ENCODE results near the gene NUTF2.
A peak's percentile ranks its signal among the peaks of the same experiment; 100 is the strongest.
"Not testable (repeated sequence)": the region's sequence is repeated elsewhere in the genome, so short reads cannot be mapped to it uniquely, and the experiment has no call there.

NUTF2 gene

DNA sequence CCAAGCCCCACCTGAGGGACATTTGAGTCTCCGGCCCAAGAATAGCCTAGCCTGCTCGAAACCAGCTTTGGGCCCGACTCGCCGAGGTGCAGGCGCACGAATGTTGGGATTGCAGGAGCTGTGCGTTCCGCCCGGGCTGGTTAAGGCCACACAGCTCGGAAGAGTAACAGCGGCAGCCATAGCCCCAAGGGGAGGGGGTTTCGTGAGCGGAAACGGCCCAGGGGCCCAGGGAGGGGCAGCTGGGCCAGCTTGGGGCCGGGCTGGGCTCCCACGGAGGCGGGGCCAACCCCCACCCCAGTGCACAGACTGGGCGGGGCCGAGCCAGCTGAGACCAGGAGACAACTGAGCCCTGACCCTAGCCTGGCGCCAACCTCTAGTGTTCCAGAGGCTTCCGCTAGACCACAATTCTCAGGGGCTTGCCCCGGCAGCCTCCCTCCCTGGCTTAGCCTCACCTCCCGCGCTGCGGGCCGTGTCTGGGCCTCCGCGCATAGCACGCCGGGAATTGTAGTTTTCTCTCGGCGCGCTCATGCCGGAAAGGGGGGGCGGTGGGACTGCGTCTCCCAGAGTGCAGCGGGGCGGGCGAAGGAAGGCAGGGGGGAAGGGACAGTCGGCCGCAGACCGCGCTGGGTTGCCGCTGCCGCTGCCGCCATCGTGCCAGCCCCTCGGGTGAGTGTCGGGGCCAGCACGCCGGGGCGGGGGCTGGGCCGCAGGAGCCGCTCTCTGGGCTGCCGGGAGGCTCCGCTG, at the start of gene NUTF2:
NUTF2 (plus strand) TSS at position 614 of the 744 bp plus-strand sequence. CDS start 18,198 bp downstream, outside the sequence.
- peak; percentile 87 to 92 (median 90) for DNase-seq (ENCODE audit: low read depth in 3 of 3)

GRCh38 chr16:67800338-67800926, 46.3 kb upstream of the NUTF2 start:
- DNase-seq (ENCODE audit: low read depth in 3 of 3) = no peak

DNA sequence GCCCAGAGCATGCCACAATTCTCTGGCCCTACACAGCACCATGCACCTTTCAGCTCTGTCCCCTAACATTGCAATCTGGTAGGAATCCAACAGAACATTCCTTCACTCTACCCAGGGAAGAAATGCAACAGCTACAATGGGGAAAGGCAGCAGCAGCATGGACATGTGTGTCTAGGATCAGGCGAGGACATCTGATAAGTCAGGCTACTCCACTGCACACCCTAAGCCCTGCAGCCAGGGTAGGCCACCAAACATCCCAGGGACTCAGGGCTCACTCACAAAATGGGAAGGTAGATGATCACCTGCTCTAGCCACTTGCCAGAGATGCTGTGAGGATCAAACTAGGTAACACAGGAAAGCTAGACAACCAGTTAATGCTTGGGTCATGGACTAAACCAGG, 45.5 kb upstream of the NUTF2 start:
- no peak for DNase-seq (ENCODE audit: low read depth in 3 of 3)

- DNase-seq (ENCODE audit: low read depth in 3 of 3) = no peak
Observed at GRCh38 chr16:67801883-67802282, 44.9 kb upstream of the NUTF2 start.

DNA sequence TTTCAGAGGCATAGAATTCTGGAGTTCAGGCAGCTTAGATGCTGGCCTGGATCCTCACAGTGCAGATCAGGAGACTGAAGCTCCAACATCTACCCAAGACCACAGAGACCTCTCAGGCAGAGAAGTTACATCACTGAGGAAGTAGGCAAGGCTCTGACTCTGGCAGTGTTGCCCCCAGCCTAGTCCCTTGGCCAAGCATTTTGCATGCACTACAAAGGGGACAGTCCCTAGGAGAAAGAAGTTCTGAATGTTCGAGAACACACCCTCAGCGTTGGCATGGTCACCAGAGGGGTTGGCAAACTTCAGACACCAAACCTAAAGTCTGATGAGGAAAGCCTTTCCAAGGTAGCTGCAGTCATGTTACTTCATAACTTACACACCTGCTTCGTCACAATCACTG, 42.8 kb upstream of the NUTF2 start:
- no peak for DNase-seq (ENCODE audit: low read depth in 3 of 3)

- DNase-seq (ENCODE audit: low read depth in 3 of 3) = no peak
Observed at GRCh38 chr16:67804853-67805542, 41.7 kb upstream of the NUTF2 start.

- peak in 2 of 3 experiments; percentile 2 to 13 for DNase-seq (ENCODE audit: low read depth in 3 of 3)
Observed at GRCh38 chr16:67805718-67806427, 40.9 kb upstream of the NUTF2 start.

DNA sequence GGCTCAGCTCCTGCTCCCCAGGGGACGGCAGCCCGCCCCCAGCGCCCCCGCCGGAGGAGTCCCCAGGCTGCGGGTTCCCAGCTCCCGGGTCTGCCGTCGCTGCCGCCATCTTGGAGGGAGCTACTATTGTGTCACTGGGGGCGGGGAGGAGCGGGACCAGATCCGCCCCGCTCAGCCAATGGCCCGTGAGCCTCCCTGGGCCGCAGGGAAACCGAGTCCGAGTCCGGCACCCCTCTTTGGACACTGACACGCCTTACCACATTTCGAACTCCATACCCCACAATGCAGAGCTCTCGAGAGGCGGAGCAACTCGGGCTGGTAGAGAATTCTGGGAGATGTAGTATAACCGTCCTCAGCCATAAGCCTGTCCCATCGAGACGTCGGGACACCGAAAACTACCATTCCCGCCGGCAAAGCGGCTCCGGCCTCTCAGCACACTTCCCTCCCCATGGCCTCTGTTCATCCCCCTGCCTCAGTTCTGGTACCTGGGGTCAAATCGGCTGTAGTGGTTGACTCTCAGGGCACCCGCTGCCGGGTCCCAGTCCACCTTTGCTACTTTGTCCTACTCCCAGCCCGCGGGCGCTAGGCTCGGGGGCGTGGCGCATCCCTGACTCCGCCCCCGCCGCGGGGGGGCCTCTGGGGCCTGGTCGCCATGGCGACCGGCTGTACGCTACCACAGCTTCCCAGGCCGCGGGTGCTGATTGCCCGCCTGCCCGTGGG, 40.1 kb upstream of the NUTF2 start, which contains the start of the genes RANBP10 and TSNAXIP1:
RANBP10 (minus strand) TSS at position 133 of the 720 bp plus-strand sequence; CDS start at position 109, 24 bp downstream.
TSNAXIP1 (plus strand) TSS at position 462 of the 720 bp plus-strand sequence. CDS start 261 bp downstream, outside the sequence.
- DNase-seq (ENCODE audit: low read depth in 3 of 3) = peak; percentile 82 to 94 (median 92)

GRCh38 chr16:67807148-67807682, 39.5 kb upstream of the NUTF2 start:
- DNase-seq (ENCODE audit: low read depth in 3 of 3) = no peak

GRCh38 chr16:67811899-67812298, 34.8 kb upstream of the NUTF2 start:
- no peak for DNase-seq (ENCODE audit: low read depth in 3 of 3)

GRCh38 chr16:67814567-67814966, 32.2 kb upstream of the NUTF2 start:
- DNase-seq (ENCODE audit: low read depth in 3 of 3) = no peak

GRCh38 chr16:67820608-67821259, 26.0 kb upstream of the NUTF2 start:
- no peak for DNase-seq (ENCODE audit: low read depth in 3 of 3)

DNA sequence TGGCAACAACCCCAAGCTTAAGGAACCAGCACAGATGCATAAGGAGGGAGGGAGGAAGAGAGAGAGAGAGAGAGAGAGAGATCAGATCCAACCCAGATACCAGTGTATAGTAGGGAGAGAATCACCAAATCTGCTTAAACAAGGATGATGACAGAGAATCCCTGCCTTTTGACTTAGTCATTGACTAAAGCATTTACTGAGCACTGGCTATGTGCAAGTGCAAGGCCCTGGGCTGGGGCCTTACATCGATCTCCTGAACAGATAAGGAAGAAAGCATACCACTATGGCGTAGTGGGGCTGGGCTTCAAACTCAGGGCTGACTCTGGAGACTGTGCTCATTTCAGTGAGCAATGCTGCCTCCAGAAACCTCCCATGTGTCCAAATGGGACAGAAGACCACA, 24.2 kb upstream of the NUTF2 start:
- no peak for DNase-seq (ENCODE audit: low read depth in 3 of 3)

- no peak for DNase-seq (ENCODE audit: low read depth in 3 of 3)
Observed at GRCh38 chr16:67825119-67825518, 21.6 kb upstream of the NUTF2 start.

- DNase-seq (ENCODE audit: low read depth in 3 of 3) = no peak
Observed at GRCh38 chr16:67825906-67826305, 20.8 kb upstream of the NUTF2 start.

- DNase-seq (ENCODE audit: low read depth in 3 of 3) = no peak
Observed at GRCh38 chr16:67828651-67829050, 18.1 kb upstream of the NUTF2 start.

GRCh38 chr16:67833030-67833414, 13.7 kb upstream of the NUTF2 start:
- DNase-seq (ENCODE audit: low read depth in 3 of 3) = no peak

DNA sequence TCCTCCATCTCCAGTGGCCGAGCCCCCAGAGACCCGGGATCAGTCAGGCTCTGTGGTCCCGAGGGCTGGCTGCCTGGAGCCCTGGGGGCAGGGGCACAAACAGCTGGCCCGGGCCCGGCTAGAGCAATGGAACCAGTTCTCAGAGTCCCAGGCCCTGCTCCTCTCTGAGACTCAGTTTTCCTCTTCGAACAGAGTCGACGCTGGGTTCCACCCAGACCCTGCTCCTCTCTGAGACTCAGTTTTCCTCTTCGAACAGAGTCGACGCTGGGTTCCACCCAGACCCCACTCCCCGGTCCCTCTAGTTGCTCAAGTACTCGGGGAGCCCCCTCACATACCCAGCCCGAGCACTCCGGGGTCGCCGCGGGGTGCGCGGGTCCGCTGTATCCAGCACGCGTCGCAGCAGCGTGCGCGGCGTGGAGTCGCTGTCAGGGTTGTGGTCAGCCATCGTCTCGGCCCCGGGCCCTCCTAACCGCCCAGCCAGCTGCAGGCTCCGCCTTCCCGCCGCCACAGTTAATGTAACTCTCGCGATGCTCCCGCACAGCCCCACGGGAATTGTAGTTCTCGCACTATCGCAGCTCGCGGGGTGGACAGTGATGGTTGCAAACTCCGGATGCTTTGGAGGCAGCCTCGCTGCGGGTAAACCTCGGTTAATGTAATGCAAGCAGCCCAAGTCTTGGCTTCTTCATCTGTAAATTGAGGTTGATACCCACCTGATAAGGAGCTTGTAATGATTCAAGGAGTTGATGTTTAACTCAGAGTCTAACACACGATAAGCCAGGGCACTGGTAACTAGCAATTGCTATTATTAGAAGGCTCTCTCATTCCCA, 13.1 kb upstream of the NUTF2 start:
- DNase-seq (ENCODE audit: low read depth in 3 of 3) = peak; percentile 80 to 87 (median 86)

DNA sequence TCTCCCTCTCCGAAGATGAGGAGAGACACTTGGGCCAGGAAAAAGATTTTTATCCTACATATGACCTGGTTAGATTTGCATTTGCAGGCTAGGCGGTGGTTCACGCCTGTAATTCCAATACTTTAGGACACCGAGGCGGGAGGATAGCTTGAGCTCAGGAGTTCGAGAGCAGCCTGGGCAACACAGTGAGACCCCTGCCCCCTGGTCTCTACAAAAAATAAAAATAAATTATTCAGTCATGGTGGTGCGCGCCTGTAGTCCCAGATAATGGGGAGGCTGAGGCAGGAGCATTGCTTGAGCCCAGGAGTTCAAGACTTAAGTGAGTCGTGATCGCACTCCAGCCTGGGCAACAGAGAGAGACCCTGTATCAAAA, 12.5 kb upstream of the NUTF2 start:
- no peak for DNase-seq (ENCODE audit: low read depth in 3 of 3)

- not testable (repeated sequence) for DNase-seq (ENCODE audit: low read depth in 3 of 3)
Observed at GRCh38 chr16:67837190-67837589, 9.5 kb upstream of the NUTF2 start.

Measured in stimulated activated CD4-positive, alpha-beta T cell treated with anti-CD3 and anti-CD28 coated beads, TNF-alpha, amount 100 ng/mL, for 4 hours (primary cell).